ENCODE results near the gene PARP9.
"Not testable (repeated sequence)": the region's sequence is repeated elsewhere in the genome, so short reads cannot be mapped to it uniquely, and the experiment has no call there.

The PARP9 gene

DNA sequence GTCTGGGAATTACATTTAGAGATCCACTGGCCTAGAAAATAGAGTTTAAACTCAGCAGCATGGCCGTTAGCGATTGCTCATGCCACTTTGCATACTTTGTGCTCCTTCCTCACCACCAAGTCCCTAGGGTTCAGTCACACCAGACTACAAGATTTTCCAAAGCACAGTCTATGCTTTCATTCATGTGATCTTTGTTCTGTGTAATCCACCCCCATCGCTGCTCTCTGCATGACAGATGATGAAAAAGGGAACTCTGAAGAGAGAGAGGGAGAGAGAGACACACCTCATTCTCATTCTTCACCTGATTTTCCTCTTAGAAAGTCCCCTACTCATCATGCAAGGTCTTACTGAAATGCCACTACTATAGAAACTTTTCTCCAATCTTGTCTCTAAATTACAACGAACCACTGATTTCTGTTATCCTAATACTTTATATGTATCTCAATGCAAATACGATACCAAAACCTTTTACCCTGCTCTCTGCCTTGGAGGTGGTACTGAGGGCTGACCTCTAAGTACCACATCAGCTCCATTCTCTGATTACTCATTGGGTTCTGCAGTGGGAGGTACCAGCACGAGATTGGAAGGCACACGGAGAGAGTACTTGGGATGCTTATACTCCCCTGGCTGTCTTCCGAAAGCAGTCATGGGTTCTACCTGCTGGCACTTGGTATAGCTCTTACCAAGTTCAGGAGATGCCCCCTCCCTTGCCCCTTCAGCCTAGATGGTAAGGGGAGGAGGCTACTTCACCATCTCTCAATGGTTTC lies 12.3 kb upstream of the PARP9 start:
- DNase-seq = no peak

DNA sequence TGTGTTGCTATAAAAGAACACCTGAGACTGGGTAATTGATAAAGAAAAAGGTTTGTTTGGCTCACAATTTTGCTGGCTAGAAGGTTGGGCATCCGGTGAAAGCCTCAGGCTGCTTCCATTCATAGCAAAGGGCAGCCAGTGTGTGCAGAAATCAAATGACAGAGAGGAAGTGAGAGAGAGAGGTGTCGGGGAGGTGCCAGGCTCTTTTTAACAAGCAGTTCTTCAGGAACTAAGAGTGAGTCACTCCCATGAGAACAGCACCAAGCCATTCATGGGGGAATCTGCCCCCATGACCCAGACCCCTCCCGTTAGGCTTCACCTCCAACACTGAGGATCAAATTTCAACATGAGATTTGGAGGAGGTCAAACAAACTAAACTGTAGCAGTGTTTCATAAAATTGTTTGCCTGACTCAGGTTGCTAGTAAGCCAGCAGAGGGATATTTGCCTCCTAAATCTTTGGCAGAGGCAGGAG lies 8.9 kb upstream of the PARP9 start:
- DNase-seq = peak in 1 of 14 donors; percentile 7

DNA sequence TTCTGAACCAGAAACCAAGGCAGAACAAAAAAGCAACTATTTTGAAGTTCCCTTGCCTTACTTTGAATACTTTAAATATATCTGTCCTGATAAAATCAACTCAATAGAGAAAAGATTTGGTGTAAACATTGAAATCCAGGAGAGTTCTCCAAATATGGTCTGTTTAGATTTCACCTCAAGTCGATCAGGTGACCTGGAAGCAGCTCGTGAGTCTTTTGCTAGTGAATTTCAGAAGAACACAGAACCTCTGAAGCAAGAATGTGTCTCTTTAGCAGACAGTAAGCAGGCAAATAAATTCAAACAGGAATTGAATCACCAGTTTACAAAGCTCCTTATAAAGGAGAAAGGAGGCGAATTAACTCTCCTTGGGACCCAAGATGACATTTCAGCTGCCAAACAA lies 4.7 kb upstream of the PARP9 start:
- no peak for DNase-seq

DNA sequence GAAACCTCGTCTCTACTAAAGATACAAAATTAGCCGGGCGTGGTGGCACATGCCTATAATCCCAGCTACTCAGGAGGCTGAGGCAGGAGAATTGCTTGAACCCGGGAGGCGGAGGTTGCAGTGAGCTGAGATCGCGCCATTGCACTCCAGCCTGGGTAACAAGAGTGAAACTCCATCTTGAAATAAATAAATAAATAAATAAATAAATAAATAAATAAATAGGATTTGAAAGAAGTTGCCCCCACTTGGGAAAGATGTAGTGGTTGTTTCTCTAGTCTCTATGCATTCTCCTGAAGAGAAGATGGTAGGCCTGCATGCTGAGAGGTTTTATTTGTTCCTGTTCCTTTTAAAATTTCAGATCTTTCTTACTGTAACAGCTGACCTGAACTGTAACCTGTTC lies 4.0 kb upstream of the PARP9 start:
- not testable (repeated sequence) for DNase-seq

DNA sequence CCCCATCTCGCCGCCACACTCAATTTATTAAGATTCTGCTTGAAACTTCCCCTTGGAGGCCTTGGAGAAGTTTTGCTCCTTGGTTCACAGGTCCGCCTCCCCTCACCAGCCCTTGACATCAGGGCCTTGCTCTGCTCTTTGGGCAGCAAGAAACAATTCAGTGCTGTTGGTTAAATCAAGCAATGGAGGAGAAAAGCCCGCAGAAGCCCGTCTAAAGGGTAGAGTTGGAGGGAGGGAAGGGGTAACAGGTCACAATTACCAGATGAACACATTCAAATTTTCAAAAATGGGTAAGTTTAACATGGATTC lies 429 bp downstream of the PARP9 start:
- DNase-seq = peak in 5 of 14 donors; percentile 13 to 42 (median 20)

DNA sequence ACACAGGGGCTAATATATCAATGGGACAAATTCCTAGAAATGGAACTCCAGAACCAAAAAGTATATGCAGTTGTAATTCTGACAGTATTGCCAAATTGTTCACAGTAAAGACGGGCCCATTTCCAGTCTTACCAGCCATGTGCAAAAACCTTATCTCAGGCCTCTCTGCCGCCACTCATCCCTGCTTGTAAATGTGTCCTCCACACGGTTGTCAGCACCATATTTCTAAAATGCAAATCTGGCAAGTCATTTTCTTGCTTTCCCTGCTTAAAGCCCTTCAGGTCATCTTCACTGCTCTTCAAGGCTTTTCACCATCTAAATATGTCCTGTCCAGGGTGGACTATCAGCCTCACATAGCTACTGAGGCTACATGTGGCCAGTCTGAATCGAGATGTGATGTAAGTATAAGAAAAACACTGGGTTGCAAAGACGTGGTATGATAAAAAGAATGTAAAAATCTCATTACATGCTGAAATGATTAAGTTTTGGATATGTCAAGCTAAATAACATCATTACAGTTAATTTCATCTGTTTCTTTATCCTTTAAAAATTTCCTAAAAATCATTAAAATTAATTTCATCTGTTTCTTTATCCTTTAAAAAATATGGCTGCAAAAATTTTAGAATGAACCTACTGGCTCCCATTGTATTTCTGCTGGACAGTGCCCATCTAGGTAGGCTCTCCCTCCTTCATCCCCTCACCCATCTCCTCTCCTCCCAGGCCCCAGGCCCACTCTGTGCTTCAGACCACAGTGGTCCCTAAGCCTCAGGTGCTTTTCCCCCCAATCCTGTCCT lies 980 bp downstream of the PARP9 start:
- no peak for DNase-seq

DNA sequence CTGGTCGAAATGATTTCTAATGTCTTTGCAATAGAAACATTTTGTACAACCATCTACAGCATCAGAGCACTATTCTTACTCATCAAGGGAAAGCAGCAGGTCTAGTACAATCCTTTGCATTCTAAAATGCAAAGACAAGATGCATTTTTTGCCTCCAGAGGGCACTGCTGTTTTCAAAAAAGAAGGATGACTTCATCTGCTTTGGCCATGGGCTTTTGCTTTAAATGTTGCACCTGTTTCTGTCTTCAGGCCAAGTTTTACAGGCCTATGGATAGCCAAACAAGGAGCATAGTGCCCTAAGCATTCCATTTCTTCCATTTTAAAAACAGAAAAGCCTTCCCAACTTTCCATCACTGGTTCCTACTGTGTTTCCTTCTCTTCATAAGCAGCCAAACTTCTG lies 3.4 kb downstream of the PARP9 start:
- no peak for DNase-seq

DNA sequence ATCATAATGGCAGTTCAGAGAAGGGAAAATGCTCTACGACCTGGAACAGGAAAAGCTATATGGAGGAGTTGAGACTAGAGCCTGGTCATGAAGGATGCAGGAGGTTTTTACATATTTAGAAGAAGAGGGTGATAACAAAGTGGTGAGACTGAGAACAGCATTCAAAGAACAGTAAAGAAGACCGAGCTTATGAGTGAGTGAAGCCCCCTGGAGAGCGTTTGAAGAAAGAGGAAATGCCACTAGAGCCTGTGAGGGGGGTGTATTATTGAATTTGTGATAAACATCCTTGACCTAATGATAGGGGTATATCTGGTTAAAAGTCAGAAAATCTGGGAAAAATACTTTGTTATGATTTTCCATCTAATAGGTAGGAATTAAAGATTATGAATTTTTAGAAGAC lies 4.2 kb downstream of the PARP9 start:
- DNase-seq = no peak

DNA sequence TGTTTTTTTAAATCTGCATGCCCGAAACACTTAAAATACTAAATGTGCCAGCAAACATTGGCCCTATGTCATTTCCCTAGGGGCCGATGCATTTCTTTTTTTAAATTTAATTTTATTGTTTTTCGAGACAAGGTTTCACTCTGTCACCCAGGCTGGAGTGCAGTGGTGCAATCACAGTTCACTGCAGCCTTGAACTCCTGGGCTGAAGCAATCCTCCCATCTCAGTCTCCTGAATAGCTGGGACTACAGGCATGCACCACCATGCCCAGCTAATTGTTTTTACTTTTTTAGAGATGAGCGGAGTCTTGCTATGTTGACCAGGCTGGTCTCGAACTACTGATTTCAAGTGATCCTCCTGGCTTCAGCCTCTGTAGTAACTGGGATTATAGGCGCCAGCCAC lies 5.5 kb downstream of the PARP9 start:
- no peak for DNase-seq

DNA sequence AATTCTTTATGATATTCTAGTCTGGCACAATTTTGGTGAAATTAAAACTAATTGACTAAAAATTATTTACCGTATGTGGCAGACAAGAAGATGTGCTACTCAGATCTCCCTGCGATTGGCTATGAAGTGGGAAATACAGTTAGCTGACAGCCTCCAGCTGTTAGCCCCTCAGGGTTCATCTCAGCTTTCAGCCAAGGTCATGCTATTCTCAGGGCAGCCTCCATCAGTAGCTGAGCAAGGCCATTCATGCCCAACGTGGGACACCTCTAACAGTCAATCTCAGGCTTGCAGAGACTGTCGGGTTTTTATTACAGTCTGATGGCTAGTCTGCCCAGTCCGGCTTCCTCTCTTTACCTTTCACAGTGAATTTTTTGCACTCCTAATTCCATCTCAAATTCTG lies 6.7 kb downstream of the PARP9 start:
- DNase-seq = no peak

DNA sequence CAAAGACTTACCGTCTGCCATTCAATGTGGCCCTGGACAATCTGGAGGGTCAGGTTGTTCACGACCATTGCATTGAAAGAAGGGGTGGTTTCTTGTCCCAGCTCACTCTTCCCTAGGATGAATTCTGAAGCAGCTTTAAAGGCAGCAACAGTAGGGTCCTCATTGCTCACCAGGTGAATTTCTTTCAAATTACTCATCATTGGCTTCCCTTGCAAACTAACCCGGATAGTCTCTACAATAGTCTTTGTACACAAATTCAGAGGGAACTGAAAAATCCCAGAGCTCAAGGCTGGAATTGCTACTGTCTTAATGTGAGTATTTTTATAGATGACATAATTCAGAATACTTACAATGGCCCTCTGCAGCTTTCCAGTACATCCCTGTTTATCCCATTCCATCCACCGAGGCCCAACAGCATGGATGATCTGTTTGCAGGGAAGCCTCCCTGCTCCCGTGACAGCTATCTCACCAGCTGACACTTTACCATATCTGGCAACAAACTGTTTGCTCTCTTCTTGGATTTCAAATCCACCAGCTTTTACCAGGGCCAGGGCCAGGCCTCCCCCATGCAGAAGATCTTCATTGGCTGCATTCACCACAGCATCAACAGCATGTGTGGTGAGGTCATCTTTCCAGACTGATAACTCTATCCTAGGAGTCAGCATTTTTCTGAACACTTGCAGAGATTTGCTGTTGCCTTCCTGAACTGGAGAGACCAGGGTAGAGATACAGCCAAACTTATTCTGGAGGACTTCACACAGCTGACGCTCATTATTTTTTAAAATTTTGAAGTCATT lies 8.6 kb downstream of the PARP9 start:
- DNase-seq = no peak

DNA sequence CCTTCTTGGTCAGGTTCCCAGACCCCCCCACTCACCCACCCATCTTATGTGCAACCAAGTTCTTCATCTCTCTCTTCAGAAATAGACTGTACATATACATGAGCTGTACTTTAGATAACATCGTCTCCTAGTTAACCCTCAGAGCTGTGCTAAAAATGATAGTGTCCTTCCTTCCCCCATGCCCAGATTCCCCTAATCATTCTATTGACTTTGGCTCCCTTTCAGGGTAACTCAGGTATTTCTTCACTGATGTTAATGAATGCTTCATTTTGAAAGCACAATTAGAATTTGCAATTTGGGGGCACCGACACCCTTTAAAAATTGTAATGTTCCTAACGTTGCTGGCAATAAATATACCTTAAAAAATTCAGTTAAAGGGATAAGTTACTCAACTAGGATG lies 10.9 kb downstream of the PARP9 start:
- no peak for DNase-seq

DNA sequence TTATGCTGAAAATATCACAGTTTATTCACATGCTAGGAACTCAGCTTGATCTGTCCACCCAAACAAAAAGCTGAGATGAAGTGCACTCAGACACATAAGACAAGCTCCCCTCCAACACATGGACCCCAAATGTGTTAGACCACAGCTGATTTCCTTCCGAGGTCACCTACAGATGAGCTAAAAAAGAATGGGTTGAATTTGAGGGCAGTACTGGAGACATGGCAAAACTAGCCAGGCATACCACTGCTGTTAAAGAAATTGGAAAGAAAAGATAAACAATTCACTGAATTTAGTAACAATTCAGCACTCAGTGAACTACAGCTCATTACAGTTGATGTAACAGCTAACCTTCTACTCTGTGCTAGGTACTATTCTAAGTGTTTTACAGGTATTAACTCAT lies 15.5 kb downstream of the PARP9 start:
- no peak for DNase-seq

DNA sequence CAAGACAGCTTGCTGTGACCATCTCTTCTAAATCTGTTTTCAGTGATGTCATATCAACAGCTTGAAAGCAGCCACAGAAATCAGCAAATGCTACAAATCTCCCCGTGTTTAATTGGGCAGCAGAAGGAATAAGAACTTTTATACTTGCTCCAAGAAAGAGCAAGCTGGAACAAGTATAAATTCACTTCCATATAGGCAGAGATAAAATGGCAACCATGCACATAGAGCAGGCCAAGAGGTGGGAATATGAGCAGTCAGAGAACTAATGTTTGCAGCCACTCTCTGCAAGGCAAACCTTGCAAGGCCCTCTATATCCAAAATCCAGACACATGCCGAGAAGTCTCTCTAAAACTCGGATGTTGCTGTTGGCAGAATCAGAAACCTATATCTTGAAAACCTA lies 16.0 kb downstream of the PARP9 start:
- DNase-seq = no peak

DNA sequence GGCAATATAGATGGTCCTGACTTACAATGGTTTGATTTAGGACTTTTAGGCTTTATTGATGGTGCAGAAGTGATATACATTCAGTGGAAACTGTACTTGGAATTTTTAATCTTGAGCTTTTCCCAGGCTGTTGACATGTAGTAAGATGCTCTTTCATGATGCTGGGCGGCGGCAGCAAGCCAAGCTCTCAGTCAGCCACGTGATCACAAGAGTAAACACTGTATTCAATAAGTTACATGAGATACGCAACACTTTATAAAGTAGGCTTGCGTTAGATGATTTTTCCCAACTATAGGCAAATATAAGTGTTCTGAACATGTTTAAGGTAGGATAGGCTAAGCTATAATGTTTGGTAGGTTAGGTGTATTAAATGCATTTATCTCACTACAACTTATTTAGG lies 17.9 kb downstream of the PARP9 start:
- no peak for DNase-seq

DNA sequence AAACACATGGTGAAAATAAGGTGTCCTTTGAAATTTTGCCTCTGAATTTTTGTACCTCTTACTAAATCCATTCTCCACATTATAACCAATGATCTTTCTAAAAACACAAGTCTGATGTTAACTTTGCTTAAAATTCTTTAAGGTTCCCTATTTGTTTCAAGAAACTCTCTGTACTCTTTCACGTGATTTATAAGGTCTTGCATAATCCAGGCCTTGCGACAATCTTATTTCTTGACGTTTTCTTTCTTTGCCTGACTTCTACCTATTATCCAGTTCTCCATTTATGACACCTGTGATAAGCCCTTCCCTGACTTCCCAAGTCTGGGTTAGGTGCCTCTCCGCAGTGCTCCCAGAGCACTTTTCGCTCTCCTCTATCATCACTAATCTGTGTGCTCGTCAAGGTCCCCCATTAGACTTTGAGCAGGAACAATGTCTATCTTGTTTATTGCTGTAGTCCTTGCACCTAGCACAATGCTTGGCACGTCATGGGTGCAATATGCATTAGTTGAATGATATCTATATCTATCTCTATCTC lies 25.1 kb downstream of the PARP9 start:
- no peak for DNase-seq

DNA sequence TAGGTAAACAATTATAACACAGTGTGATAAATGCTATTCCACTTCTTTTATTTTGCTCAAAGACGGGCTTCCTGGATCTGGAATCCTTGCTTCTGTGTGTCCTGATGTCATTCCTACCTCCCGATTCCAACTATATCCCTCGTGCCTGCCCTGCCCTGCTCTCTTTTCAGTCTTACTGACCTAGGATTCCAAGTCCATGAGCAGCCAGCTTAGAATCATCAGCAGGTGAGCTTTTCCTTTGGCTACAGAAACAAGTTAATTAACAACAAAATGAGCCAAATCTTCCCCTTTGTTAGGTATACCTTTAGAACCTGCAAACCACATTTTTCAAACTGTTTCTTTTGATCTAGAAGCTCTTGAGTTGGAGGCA lies 27.5 kb downstream of the PARP9 start:
- DNase-seq = no peak

DNA sequence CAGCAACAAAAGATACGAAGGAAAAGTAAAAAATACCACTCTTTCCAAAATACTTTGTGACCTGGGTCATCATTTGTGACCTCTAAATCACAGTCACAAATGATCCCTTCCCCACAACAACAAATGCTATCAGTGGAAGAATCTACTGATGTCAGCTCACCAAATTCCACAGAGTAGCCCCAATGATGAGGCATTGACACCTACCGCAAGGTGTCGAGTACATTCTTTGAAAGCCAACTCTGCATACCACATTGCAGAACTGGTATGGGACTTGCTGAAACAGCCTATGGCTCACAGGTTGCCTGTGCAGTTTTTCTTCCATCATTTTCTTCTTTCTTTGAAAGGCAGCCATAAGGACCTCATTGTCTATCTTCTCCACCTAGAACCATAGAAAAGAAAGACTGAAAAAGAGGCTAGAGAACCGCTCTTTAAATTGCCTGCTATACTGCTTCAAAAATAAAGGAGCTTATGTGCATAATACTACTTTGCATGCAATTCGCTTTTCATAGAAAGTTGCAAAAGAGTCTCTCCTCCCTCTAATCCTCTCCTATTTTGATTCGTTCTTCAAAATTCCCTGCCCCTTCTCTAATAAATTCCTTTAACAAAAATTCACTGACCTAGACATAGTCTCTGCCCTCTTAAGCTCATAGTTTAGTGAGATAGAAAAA lies 28.0 kb downstream of the PARP9 start:
- no peak for DNase-seq

DNA sequence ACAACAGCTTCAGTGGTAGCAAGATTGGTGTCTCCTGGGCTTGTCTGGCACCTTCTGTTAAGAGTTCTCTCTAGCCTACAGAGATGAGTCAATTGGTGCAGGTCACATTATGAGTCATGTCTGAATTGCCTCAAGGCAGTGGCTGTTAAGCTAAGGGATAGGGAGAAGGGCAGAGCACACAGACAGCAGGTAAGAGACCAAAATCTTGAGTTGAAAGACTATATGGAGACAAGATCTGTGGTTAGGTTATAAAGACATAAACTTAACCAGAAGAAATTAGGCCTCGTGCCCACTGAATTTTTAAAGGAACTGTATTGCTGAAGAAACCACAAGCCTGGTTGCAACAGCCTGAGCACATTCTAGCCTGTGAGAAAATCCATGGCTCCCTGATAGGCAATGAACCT lies 30.2 kb downstream of the PARP9 start:
- DNase-seq = no peak

DNA sequence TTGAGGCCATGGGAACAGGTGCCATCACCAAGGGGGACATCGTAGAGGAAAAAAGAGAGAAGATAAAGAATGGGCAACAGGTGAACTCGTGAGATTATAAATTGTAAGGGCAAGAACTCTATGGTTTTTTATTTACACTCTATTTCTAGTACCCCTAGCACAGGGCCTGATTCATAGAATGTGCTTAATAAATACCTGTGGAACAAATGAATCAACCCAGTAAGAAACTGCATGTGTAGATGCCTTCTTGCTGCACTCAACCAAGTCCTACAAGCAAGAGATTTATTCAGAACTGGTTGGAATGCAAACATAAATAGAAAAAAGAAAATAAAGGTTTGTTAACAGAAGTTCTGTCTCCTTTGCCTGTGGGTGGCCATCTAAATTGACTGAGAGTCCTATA lies 30.6 kb downstream of the PARP9 start:
- no peak for DNase-seq

DNA sequence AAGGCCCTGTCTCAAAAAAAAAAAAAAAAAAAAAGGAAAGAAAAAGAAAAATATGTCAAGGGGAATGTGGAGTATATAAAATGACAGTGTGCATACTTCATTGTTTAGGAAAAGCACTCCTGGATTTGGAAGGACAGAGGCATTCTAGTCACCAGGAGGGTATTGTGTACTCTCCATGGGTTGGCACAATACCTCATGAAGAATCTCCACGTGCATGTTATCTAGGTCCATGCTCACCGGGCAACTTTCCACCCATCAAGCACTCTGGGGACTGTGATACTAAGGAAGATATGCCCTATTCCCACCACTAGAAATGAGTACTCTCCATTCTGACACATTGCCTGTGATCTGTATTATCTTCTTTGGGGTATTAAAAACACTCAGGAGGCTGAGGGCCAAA lies 33.9 kb downstream of the PARP9 start:
- no peak for DNase-seq

DNA sequence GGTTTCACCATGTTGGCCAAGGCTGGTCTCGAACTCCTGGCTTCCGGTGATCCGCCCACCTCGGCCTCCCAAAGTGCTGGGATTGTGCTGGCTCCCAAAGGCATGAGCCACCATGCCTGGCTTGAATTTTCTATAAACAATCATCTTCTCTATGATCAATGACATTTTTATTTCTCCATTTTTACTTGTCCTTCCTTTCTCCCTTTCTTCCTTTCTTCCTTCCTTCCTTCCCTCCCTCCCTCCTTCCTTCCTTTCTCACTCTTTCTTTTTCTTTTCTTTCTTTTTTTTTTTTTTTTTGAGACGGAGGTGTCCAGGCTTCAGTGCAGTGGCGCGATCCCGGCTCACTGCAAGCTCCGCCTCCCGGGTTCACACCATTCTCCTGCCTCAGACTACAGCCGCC lies 40.8 kb downstream of the PARP9 start:
- no peak for DNase-seq

DNA sequence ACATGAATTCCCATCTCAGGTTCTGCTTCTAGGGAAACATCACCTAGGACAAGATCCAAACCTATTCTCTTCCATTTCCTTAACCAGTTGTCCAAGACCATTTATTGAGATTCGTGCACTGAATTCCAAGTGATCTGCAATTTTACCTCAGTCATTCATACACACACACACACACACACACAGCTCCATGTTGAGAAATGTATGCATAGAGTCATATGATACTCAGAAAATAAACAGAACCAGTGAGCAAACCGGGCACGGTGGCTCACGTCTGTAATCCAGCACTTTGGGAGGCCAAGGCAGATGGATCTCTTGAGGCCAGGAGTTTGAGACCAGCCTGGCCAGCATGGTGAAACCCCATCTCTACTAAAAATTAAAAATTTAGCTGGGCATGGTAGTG lies 43.2 kb downstream of the PARP9 start:
- no peak for DNase-seq

Data from C1 segment of cervical spinal cord (tissue), 14 donors.